ENCODE results near the gene CD300A. TPM values are rescaled to one million over a fixed set of nuclear protein-coding genes. Genes with fewer than 3 reads are reported as not detected.

The CD300A gene
- total and polyA plus RNA-seq, 3 donors from 2014 or later = 2.0 to 3.7 (median 2.4) TPM

GRCh38 chr17:74439691-74440567 is 26.5 kb upstream of the CD300A start:
- no peak for DNase-seq
- Histone ChIP-seq H3K9me3 (no peaks in the 10 kb centered on the region), H3K4me3 (no peak overlapping the region), H3K36me3 (ENCODE audit: low read depth, missing control alignments) (no peaks in the 10 kb centered on the region), H3K27ac (no peak overlapping the region), H3K4me1 (peaks cover 31% of the 10 kb centered on the region), H3K27me3 (no peaks in the 10 kb centered on the region)
- no peak for TF ChIP-seq CTCF (IDR thresholded peaks at IDR 0.05)
- TF ChIP-seq POLR2A (IDR thresholded peaks at IDR 0.05) = no peak
- WGBS, 2 donors = 90 to 96% methylated on average over 16 to 31 of the region's 31 CpGs
- intact Hi-C loops (cut with DNase I; ENCODE audit: low total_unique reads) = no loop called here

- Histone ChIP-seq H3K27me3 (no peaks in the 10 kb centered on the region), H3K9me3 (no peaks in the 10 kb centered on the region), H3K36me3 (ENCODE audit: low read depth, missing control alignments) (no peaks in the 10 kb centered on the region), H3K4me1 (peaks cover 41% of the 10 kb centered on the region), H3K27ac (no peak overlapping the region), H3K4me3 (no peak overlapping the region)
- intact Hi-C loops (cut with DNase I; ENCODE audit: low total_unique reads) = no loop called here
- DNase-seq = no peak
- WGBS, 2 donors = 89 to 92% methylated on average over 7 of the region's 7 CpGs
- TF ChIP-seq CTCF (IDR thresholded peaks at IDR 0.05) (no peak), POLR2A (IDR thresholded peaks at IDR 0.05) (no peak)
These were observed 24.9 kb upstream of the CD300A start for GRCh38 chr17:74441537-74441936.

GRCh38 chr17:74442291-74442669 is 24.2 kb upstream of the CD300A start:
- Histone ChIP-seq H3K4me3 (no peak overlapping the region), H3K36me3 (ENCODE audit: low read depth, missing control alignments) (no peaks in the 10 kb centered on the region), H3K27ac (peak overlapping the region; percentile 60 to 86), H3K9me3 (no peaks in the 10 kb centered on the region), H3K4me1 (peaks cover 42% of the 10 kb centered on the region), H3K27me3 (no peaks in the 10 kb centered on the region)
- no peak for TF ChIP-seq CTCF (IDR thresholded peaks at IDR 0.05)
- no peak for TF ChIP-seq POLR2A (IDR thresholded peaks at IDR 0.05)
- intact Hi-C loops (cut with DNase I; ENCODE audit: low total_unique reads) = no loop called here
- no peak for DNase-seq
- WGBS, 2 donors = 62 to 66% methylated on average over 4 to 6 of the region's 6 CpGs

DNA sequence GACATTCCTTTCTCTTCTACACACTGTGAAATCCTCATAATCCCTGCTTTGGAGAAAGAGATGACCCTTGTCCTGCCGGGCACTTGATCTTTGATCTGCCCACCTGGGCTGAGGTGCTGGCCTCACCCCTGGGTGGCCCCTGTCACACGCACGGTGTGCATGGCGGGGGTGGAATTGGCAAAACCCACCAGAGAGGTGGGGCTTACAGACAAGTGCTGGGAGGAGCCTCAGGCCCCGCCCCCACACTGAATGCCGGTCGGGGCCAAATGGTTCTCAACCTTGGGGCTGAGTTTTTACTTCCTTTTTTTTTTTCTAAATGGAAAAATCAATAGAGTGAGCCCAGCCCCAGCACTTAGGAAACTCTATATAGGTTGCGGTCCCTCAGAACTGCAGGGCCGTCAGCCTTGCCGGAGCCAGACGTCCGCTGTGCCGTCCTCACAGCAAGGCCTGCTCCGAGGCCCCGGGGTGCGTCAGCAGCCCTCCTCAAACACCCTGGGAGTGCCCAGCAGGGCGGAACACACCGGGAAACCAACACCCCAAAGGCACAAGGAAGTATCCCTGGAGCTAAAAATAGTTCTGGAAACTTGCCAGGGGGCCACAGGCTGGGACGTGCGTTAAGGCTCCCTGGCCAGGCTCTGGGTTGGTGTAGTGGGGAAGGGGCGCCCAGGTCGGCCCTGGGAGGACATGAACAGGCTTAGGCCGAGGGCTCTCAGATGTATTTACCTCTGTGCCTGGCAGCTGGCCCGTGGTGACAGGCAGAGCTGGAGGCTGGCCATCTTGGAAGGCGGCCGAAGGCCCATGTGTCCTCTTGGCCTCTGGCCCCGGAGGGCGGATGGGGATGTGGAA is 23.5 kb upstream of the CD300A start:
- Histone ChIP-seq H3K36me3 (ENCODE audit: low read depth, missing control alignments) (no peaks in the 10 kb centered on the region), H3K4me1 (peaks cover 44% of the 10 kb centered on the region), H3K27me3 (no peaks in the 10 kb centered on the region), H3K27ac (peak overlapping the region; percentile 60 to 86), H3K4me3 (peak overlapping the region in 1 of 2 donors; percentile 24), H3K9me3 (no peaks in the 10 kb centered on the region)
- TF ChIP-seq POLR2A (IDR thresholded peaks at IDR 0.05) (no peak), CTCF (IDR thresholded peaks at IDR 0.05) (no peak)
- intact Hi-C loops (cut with DNase I; ENCODE audit: low total_unique reads) = no loop called here
- WGBS, 2 donors = 10 to 13% methylated on average over 14 to 28 of the region's 28 CpGs
- peak; percentile 91 for DNase-seq
